HG03575 (cell line): ENCODE data around the gene ACP3.
"Not testable (repeated sequence)": the region's sequence is repeated elsewhere in the genome, so short reads cannot be mapped to it uniquely, and the experiment has no call there.

Experiments used
- ATAC-seq: cut with Tn5 transposase; IDR thresholded peaks from one replicate; pipeline ENCODE4 v1.9.1; 2021; ENCODE audit not compliant: unreplicated experiment, insufficient number of reproducible peaks, low FRiP score; ENCODE audit errors: extremely low read depth

ACP3 gene

DNA sequence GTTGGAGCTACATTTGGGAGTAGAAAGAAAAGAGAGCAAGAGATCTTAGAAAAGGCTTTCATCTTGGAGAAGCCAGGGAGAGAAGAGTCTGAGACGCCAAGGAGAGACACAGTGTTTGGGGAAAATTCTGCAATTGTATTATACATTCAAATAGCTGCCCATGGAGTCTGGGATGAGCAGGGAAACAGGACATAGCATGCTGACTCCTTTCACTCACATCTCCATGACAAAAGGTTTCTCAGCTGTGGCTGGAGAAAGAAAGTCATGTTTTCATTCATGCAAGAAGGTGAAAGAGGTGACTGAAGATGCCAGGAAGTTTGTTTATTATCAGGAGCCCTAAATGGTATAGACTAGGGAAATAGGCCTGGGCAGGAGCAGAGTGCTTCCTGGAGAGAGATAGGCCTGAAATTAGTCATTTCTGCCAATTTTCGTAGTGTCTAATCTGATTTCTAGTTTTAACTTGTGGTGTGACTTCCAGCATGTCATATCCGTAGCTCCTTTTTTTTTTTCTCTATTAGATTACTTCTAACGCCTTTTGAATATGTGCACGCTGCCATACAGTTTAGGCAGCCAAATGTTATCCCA, 34.1 kb downstream of the ACP3 start:
- ATAC-seq: no peak

DNA sequence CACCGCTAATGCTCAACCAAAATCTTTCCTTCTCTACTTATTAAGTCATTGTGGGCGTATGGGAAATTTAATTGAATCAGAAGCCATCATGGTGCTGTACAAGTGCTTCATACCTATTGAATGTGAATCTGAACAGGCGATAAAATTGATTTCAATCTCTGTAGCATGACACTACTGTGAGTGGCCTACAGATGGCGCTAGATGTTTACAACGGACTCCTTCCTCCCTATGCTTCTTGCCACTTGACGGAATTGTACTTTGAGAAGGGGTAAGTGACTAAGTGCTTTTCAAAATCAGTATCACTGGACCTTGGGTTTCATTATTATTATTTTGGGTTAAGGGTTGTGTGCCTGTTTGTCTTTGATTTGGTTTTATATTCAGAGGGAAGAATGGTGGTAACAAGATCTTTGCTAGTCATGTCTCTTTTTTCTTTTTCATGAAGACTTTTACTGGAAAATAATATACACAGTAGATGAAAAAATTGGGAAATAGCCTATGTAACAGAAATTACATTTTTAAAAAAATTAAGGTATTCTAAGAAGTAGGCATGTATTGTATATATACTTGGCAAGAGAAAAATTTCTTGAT, 35.4 kb downstream of the ACP3 start:
- no peak for ATAC-seq

DNA sequence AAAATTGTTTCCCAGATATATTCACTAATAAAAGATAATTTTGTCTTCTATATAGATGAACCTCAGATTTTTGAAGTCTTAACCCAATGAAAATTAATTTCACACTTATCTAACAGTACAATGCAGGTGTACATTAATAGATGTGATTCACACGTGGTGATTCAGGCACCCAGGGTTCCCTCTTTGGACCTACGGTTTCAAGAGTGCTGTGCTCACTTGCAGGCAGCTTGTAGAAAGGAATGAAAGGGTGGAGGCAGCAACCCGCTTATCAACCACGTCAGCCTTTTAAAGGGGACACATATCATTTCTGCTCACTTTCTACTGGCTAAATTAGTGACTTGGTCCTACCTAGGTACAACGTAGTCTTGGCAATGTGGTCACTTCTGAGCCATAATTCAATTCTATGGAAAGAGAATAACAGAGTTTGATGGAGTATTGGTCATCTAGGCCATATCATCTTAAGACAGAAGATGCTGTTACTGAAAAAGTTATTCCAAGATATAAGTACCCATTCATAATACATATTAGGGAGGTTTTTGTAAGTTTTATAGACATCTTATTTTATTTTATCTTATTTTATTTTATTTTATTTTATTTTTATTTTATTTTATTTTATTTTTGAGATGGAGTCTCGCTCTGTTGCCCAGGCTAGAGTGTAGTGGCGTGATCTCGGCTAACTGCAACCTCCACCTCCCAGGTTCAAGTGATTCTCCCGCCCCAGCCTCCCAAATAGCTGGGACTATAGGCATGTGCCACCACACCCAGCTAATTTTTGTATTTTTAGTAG, 37.9 kb downstream of the ACP3 start:
- no peak for ATAC-seq

DNA sequence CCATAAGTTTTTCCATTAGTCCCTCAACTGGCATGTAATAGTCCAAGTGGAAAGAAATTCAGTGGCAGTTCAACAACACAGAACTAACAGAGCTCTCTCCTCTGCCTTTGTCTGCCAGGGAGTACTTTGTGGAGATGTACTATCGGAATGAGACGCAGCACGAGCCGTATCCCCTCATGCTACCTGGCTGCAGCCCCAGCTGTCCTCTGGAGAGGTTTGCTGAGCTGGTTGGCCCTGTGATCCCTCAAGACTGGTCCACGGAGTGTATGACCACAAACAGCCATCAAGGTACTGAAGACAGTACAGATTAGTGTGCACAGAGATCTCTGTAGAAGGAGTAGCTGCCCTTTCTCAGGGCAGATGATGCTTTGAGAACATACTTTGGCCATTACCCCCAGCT, 39.4 kb downstream of the ACP3 start:
- no peak for ATAC-seq

DNA sequence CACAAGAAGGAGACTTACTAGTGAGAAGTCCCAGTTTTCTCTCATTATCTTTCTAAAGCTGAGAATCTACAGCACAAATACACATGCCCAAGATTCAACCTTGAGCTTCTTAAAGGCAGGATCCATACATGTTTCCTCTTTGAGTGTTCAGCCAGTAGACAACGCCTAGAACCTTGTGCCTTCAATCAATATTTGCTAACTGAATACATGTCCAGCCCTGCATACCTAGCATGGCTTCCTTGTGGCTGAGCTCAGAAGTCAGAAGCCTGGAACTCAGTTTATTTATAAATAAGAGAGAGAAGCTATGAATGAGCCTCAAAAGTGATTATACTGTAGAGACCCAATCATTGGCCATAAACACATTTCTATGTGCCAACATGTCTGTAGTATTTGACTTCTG, 43.5 kb downstream of the ACP3 start:
- no peak for ATAC-seq

DNA sequence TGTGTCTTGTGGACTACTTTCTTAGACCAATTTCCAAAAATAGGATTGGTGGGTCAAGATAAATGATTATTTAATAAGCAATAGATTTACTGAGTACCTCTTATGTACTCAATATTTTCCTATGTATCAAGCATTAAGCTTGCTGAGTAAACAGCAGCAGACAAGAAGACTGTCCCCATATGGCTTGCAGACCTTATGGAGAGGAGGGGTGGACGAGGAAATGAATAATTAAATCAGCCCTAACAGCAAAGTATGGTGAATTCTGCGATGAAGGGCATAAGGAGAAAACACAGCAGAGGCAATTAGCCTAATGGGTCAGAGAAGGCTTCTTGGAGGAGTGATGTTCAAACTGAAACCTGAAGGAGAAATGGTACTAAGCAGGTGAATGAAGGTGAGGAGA, 45.1 kb downstream of the ACP3 start:
- ATAC-seq: no peak

DNA sequence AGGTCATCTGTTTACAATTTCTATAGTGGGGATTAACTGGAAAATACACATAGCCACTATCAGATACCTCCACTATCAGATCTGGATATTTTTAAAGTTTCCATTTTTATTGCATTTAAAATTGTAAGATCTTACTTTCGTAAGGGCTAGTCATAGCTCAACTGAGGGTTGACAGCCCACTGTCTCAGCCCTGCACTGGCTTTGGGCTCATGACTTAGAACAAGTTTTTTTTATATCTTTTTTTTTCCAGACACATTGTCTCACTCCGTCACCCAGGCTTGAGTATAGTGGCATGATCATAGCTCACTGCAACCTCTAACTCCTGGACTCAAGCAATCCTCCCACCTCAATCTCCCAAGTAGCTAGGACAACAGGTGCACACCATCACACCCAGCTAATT, 51.3 kb downstream of the ACP3 start:
- ATAC-seq: no peak

DNA sequence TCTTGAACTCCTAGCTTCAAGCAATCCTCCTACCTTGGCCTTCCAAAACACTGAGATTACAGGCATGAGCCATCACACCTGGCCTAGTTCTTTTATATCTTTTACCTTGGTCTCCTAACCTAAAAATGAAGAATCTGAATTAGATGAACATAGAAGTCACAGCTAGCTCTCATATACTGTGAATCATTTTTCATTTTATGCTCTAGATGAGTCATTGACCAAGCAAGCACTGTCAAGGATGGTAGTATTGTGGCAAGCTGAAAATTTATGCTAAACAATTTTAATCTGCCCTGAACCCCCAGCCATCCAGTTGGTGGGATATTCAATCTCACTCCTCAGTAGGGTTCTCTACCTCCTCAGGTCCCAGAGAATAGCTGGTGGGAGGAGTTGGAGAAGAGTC, 51.8 kb downstream of the ACP3 start:
- ATAC-seq: no peak

DNA sequence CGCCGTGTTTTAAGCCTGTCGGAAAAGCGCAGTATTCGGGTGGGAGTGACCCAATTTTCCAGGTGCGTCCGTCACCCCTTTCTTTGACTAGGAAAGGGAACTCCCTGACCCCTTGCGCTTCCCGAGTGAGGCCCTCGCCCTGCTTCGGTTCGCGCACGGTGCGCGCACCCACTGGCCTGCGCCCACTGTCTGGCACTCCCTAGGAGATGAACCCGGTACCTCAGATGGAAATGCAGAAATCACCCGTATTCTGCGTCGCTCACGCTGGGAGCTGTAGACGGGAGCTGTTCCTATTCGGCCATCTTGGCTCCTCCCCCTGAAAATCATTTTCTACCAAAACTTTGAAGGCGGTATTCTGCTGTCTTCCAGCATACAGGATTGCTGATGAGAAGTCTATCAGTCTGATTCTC, 59.7 kb downstream of the ACP3 start:
- ATAC-seq: not testable (repeated sequence)

DNA sequence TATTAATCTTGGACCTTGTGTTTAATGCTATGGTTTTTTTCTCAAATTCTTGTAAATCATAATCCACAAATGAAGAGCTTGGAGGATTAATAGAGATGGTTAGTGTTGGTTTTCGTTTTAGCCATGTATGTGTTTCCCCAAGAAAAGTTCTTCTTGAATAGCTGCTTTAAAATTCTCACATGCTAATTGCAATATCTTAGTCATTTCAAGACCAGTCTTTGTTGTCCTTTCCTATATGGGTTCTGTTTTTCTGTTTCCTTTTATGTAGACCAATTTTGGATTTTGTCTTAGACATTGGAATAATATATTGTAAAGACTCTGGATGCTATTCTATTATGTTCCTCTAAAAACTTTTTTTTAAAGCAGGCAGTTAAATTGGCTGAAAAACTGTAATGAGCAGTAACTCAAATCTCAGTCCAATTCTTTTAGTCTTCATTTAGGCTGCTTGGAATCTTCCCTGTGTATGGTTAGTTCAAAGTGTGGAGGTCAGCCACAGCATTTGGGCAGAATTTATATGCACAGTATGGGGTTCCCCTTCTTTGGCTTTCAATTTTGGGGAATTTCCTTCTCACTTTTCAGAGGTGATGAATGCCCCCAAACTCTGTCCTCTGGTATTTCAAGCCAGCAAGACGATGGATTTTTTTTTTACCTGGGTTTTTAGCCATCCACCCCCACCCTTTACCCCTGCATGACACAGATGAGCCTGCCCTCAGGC, 61.0 kb downstream of the ACP3 start:
- no peak for ATAC-seq

DNA sequence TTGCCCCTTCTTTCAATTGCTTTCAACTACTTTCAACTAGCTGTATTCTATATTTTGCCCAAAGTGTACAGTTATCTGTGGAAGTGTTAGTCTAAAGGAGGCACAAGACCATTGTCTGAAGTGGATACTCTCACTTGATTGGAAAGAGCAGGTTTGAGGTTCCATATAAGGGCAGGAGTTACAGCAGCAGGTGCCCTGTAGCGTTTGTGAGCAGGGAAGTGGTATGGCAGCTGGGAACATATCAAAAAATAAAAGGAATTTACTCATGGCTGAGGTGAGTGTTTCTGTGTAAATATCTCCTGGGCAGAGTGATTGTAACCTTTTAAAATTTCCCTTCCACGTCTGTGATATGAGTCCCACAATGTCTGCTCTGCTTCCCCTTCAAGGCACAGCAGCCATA, 61.6 kb downstream of the ACP3 start:
- no peak for ATAC-seq

DNA sequence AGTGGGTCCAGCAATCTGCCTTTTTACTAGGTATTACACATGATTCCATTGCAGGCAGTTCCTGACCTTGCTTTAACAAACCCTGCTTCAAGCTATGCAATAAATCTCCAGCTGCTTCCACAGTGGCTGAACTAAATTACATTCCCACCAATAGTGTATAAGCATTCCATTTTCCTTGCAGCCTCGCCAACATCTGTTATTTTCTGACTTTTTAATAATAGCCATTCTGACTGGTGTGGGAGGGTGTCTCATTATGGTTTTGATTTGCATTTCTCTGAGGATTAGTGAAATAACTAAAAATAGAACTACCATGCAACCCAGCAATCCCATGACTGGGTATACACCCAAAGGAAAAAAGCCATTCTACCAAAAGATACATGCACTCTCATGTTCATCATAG, 63.7 kb downstream of the ACP3 start:
- ATAC-seq: no peak

DNA sequence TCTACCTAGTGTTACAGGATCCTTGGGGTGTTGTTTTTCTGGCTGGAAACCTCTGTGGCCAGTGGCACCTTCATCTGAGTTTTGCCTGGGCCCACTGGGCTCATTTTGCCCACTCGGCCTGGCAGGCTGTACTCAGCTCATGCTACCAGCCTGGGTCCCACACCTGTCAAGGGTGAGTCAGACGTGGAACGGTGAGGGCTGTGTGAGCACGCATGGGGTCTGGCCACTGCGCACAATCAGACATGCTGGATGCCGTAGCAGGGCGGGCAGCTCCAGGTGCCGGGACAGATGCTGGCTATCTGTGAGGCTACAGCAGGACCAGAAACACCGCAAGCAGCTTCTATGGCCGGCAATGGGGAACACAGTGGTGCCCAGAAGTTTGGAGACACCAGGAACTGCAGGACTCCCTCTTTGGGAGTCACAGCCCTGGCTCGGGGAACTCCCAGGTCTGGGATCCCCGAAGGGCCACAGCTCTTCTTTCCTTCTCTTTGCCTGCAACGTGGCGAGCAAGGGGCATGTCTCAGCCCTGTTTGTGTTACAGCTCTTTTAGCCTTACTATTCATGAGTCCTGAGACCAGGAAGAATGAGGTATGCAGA, 64.2 kb downstream of the ACP3 start:
- no peak for ATAC-seq

DNA sequence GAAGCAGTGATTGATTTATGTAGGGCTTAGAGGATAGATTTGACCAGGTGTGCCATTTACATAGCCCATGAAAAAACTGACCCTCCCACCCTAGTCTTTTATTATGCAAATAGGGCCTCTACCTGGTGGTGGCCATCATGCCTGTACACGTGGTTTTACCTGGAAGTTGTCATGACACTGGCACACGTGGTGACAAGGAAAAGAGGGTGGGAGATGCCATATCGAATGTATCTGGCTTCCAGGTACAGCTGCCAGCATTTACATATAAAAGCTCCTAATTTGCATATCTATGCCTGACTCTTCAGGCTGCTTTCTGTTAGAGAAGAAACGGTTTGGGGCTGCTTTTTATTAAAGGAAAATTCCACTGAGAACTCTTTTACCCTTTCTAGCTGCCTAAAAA, 65.1 kb downstream of the ACP3 start:
- no peak for ATAC-seq

DNA sequence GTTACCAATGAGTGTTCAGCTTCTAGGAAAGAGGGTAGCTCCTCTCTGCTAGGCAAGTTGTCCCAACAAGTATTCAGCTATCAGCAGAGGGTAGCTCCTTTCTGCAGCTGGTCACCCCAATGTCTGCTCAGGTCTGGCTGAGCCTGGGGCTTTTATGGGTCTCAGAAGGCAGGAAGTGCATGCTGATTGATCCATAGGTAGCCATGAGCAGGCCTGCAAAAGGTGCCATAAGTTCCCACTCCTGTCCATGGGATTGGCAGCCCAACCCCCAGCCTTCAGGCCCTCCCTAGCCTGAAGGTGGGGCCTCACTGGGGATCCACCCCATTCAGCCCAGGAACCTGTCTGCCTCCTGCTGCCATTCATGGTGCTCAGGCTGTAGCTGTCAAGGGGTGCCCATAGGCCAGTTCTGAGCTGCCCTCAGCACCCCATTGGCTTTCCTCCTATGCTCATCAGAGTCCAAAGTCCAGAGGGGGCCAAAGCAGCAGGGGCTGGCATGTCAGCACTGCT, 65.5 kb downstream of the ACP3 start:
- no peak for ATAC-seq

DNA sequence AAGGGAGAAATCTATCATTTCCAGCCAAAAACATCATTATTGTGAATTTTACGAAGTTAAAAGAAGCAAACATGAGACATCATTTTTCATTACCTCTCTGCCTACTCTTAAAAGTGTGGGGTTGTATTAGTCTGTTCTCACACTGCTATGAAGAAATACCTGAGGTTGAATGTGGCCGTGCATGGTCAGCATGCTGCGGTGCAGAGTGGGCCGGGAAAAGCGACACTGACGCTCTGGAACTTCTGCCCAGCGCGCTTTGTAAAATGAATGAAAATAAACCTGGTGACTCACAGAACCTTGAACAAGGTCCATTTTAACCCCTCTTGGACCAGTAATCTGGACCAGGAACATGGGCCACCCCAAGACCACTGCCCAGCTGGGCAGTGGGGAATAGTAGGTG, 69.1 kb downstream of the ACP3 start:
- ATAC-seq: no peak

DNA sequence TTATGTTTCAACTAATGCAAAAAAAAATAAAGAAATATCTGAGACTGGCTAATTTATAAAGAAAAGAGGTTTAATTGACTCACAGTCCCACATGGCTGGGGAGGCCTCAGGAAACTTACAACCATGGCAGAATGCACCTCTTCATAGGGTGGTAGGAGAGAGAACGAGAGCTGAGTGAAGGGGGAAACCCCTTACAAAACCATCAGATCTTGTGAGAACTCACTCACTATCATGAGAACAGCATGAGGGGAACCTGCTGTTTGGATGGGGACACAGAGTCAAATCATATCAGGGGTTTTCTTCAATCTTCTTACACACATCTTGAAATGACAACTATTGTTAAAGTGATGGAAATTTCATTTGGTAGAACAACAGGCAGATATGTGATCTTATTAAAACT, 75.5 kb downstream of the ACP3 start:
- not testable (repeated sequence) for ATAC-seq

DNA sequence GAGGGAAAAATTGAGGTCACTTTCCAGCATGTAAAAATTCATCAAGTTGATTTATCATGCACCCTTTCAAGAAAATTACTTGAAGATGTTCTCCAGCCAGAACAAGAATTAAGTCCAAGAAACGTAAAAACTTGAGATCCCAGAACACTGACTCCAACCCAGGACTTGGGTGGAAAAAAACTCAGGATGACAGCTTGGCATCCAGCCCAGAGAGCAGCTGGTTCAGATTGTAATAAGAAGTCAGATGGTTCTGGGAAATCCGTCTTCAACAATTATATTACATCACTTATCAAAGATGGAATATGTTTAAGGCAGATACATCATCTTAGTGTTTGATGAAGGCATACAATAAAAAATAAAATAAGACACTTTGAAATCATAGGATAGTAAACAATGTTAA, 77.1 kb downstream of the ACP3 start:
- no peak for ATAC-seq

DNA sequence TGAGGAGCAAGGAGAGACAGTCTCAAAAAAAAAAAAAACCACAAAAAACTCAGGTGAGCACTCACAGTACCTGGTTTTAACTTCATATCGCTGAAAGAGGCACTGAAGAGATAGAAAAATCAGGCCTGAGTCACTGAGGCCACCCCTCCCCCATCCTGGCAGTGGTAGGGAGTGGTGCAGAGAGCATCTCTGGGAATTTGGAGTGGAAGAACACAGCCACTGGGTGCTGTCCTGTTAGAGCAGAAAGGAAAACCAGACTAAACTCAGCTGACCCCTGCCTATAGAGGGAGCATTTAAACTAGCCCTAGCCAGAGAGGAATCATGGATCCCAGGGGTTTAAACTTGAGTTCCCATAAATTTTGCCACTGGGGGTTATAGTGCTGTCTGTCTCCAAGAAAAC, 77.9 kb downstream of the ACP3 start:
- ATAC-seq: no peak
